ENCODE results near the gene MYH11.

- no peak for TF ChIP-seq CTCF (IDR thresholded peaks at IDR 0.05)
- no peak for TF ChIP-seq POLR2A (IDR thresholded peaks at IDR 0.05)
Measured at GRCh38 chr16:15854906-15855703, 1.7 kb downstream of the MYH11 start.
